CD4-positive, alpha-beta T cell treated with Interleukin-17A for 1 hour (primary cell): ENCODE measurements around the gene WAS.
"Not testable (repeated sequence)": the region's sequence is repeated elsewhere in the genome, so short reads cannot be mapped to it uniquely, and the experiment has no call there.

ENCODE experiments used
- DNase-seq: peaks from one replicate; pipeline ENCODE4 v3.0.0-alpha.2; 2020

WAS gene

GRCh38 chrX:48683411-48683982 is at the start of gene WAS:
TSS of gene WAS (plus strand) at chrX:48683799. CDS start at chrX:48683854, 55 bp downstream.
- peak; percentile 71 for DNase-seq

DNA sequence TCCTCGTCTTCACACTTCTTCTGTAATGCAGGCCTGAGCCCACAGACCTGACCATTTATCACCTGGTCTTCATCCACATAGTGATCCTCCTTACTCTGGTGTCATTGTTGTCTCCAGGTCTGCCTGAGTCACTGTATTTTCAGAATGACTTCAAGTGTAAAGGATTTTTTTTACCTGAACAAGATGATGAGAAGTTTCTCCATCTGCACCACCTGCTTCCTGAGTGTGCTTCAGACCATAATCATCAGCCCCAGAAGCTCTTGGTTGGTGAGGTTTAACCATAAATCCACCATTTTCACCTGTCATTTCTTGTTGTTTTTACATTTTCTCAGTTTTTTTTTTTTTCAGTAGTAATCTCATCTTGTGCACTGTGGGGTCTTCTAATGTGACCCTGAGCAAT is 47.3 kb upstream of the WAS start:
- DNase-seq: no peak

- DNase-seq: no peak
Measured at GRCh38 chrX:48636776-48637175, 46.8 kb upstream of the WAS start.

- DNase-seq: no peak
Measured at GRCh38 chrX:48645669-48646068, 37.9 kb upstream of the WAS start.

GRCh38 chrX:48648336-48648751 is 35.3 kb upstream of the WAS start:
- peak; percentile 65 for DNase-seq

- DNase-seq: no peak
Measured at GRCh38 chrX:48649102-48649501, 34.5 kb upstream of the WAS start.

- not testable (repeated sequence) for DNase-seq
Measured at GRCh38 chrX:48652055-48652579, 31.5 kb upstream of the WAS start.

DNA sequence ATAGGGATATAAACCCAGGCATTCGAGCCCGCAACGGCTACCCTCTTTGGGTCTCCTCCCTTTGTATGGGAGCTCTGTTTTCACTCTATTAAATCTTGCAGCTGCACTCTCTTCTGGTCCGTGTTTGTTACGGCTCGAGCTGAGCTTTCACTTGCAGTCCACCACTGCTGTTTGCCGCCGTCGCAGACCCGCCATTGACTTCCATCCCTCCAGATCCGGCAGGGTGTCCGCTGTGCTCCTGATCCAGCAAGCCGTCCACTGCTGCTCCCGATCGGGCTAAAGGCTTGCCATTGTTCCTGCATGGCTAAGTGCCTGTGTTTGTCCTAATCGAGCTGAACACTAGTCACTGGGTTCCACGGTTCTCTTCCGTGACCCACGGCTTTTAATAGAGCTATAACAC is 28.9 kb upstream of the WAS start:
- not testable (repeated sequence) for DNase-seq

DNA sequence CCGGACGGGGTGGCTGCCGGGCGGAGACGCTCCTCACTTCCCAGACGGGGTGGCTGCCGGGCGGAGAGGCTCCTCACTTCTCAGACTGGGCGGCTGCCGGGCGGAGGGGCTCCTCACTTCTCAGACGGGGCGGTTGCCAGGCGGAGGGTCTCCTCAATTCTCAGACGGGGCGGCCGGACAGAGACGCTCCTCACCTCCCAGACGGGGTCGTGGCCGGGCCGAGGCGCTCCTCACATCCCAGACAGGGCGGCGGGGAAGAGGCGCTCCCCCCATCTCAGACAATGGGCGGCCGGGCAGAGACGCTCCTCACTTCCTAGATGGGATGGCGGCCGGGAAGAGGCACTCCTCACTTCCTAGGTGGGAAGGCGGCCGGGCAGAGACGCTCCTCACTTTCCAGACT is 23.9 kb upstream of the WAS start:
- not testable (repeated sequence) for DNase-seq

DNA sequence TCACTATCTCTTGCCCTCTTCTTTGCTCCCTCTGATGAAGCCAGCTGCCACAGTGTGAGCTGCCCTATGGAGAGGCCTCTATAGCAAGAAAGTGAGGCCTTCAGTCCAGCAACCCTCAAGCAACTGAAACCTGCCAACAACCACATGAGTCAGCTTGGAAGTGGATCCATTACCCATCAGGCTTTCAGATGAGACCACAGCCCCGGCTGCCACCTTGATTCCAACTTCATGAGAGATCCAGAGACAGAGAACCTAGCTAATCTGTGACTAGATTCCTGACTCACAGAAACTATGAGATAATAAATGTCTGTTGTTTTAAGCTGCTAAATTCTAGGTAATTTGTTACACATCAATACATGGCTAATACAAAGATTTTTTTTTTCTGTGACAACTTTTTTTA is 20.4 kb upstream of the WAS start:
- DNase-seq: no peak

GRCh38 chrX:48664156-48664555 is 19.4 kb upstream of the WAS start:
- DNase-seq: no peak

DNA sequence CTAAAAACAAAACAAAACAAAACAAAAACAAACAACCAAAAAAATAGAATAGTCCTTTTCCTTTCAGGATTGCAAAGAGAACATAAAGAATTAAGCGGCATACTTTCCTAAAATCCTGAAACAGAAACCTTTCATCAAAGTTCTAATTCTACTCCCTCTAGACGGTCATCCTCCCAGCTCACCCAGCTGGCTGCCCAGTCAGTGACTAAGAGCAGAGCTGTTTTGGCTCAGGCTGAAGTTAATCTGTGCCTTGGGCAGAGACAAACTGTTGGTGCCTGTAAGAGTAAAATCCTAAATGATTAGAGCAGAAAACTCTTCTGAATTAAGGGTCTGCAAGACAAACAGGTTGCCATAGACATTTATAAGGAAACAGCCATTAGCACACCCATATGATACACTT is 17.6 kb upstream of the WAS start:
- DNase-seq: no peak

- DNase-seq: no peak
Measured at GRCh38 chrX:48666649-48667048, 16.9 kb upstream of the WAS start.

DNA sequence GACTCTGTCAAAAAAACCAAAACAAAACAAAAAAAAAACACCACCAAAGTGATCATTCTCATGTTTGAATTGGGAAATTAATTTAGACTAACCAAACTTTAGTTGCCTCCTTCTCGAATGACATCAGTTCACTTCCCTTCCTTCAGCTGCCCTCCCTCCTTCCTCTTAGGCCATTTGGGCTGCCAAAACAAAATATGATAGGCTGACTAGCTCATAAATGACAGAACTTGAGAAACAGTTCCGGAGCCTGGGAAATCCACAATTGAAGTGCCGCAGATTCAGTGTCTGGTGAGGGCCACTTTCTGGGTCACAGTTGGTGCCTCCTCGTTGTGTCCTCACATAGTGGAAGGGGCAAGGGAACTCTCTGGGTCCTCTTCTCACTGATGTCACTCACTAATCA is 16.1 kb upstream of the WAS start:
- no peak for DNase-seq

- not testable (repeated sequence) for DNase-seq
Measured at GRCh38 chrX:48668187-48668586, 15.4 kb upstream of the WAS start.

- peak; percentile 93 for DNase-seq
Measured at GRCh38 chrX:48676106-48676892, 7.3 kb upstream of the WAS start.

DNA sequence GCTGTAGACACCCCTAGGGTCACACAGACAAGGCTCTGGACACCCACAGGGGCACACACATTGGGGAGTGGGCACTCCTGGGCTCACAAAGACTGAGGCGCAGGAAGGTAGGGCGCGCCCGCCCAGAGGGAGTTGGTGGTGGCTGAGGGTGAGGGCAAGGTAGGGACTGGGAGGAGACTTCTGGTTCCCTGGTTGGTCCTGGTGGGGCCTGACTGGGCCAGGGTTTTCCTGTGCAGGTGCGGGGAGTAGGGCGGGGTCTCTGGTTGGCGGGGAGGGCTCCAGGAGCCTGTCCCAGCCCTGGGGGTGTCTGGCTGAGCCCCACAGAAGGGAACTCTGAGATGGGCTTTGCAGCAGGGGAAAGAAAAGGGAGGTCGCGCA is 6.7 kb upstream of the WAS start:
- DNase-seq: peak; percentile 35

GRCh38 chrX:48677516-48677915 is 6.1 kb upstream of the WAS start:
- DNase-seq: no peak

- peak; percentile 39 for DNase-seq
Measured at GRCh38 chrX:48680467-48680866, 3.1 kb upstream of the WAS start.

DNA sequence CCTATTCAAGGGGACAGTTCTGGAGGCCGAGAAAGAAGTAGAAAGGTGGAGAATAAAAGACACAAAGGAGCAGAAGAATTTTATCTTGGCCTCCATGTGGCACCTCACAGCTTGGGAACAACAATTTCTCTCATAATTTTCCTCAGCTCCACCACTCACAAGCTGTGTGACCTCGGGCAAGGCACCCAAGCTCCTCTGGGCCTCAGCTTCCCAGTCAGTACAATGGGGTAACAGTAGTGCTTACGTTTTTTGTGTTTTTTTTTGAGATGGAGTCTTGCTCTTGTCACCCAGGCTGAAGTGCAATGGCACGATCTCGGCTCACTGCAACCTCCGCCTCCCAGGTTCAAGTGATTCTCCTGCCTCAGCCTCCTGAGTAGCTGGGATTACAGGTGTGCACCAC is 2.7 kb upstream of the WAS start:
- DNase-seq: not testable (repeated sequence)

- DNase-seq: no peak
Measured at GRCh38 chrX:48681539-48682183, 1.9 kb upstream of the WAS start.

DNA sequence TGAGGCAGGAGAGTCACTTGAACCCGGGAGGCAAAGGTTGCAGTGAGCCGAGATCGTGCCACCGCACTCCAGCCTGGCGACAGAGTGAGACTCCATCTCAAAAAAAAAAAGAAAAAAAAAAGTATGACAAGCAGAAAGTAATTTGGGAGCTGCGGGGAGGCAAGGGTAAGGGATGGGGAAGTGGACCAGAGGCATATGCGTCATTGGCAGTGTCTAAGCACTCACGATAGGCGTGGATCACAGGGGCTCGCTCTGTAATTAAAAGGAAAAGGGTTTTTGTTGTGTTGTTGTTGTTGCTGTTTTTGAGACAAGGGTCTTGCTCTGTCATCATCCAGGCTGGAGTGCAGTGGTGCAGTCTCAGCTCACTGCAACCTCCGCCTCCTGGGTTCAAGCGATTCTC is 804 bp upstream of the WAS start:
- DNase-seq: peak; percentile 15

DNA sequence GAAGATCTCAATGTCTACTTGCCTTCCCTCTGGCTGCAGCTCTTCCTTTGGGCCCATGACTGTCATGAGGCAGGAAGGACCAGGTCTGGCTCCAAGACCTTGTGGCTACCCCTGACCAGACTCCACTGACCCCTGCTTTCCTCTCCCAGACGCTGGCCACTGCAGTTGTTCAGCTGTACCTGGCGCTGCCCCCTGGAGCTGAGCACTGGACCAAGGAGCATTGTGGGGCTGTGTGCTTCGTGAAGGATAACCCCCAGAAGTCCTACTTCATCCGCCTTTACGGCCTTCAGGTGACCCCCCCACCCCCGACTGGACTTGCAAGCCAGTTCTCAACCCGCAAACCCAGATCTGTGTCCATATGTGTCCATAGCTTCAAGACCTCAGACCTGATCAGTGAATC is 535 bp downstream of the WAS start:
- DNase-seq: no peak

DNA sequence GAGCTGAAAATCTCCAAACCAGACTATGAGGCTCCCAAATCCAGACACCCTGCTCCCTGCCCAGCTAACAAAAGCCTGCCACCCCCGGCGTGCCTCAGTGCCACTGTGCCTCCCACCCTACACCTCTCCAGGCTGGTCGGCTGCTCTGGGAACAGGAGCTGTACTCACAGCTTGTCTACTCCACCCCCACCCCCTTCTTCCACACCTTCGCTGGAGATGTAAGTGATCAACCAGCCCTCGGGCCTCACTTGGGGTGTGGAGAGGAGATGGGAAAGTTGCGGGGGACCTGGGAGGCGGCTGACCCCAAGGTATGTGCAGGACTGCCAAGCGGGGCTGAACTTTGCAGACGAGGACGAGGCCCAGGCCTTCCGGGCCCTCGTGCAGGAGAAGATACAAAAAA is 1.8 kb downstream of the WAS start:
- no peak for DNase-seq
